ENCODE measurements around the gene NPFF. TPM values are rescaled to one million over a fixed set of nuclear protein-coding genes. Genes with fewer than 3 reads are reported as not detected.

Gene NPFF
- total RNA-seq, 2 donors from 2014 or later, result 1.9 TPM; not detected in 1

GRCh38 chr12:53505555-53506449, 1.5 kb downstream of the NPFF start:
- Mint-ChIP-seq H3K9me3 (no peaks in the 10 kb centered on the region), H3K27me3 (no peaks in the 10 kb centered on the region), H3K4me1 (ENCODE audit: low read depth in 2 of 2) (peaks cover 11 to 13% of the 10 kb centered on the region in 2 donors), H3K27ac (peak overlapping the region in 1 of 2 donors; percentile 22), H3K4me3 (no peak overlapping the region), H3K36me3 (no peaks in the 10 kb centered on the region)
- no peak for ATAC-seq
- DNase-seq (ENCODE audit: low spot score), result no peak

DNA sequence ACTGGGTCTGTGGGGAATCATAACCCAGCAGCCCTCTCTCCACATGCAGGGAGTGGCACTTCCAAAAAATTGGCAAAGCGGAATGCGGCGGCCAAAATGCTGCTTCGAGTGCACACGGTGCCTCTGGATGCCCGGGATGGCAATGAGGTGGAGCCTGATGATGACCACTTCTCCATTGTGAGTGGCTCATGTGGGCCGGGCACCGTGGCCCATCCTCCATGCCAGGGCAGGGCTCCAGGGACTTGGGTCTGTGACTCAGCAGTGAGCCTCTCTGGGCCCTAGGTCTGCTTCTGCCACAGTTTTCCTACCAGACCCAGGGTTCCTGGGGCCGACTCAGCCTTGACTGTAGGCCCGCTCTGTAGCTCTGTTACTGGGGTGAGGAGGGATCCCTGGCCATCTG, 2.2 kb downstream of the NPFF start:
- Mint-ChIP-seq H3K4me1 (ENCODE audit: low read depth in 2 of 2) (peaks cover 14 to 15% of the 10 kb centered on the region in 2 donors), H3K27ac (no peak overlapping the region), H3K9me3 (no peaks in the 10 kb centered on the region), H3K27me3 (no peaks in the 10 kb centered on the region), H3K36me3 (no peaks in the 10 kb centered on the region), H3K4me3 (no peak overlapping the region)
- DNase-seq (ENCODE audit: low spot score) (no peak), ATAC-seq (no peak)

DNA sequence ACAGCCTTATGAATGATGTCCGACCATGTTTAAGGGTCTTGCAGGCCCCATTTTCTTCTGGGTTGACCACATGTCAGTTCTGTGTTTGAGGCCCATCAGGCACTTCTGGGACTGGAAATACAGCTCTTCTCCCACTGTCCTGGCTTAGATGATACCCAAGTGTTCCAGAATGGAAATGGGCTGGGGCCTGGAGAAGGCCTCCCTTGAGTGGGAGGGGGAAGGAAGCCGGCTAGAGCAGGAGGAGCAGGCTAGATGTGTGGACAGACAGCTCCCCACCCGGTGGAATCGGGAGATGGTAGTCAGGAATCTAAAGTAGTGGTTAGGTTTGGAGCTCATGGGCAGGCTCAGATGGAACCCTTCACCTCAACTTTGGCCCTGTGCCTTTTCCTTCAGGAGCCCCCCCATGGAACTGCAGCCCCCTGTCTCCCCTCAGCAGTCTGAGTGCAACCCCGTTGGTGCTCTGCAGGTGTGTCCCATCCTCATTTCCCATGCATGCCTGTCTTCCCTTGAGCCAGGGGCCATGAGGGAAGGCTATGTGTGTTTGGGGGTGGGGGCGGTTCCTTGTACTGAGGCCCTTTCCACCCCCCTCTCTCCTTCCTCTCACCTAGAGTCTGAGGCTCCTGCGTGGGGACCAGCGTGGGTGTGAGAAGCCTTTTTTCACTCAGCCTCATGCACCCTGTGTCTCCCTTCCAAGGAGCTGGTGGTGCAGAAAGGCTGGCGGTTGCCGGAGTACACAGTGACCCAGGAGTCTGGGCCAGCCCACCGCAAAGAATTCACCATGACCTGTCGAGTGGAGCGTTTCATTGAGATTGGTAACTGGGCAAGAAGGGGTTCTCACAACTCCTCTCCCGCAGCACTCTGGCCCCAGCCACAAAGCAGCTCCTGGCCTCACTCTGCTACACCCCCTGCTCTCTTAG, 3.0 kb downstream of the NPFF start:
- no peak for DNase-seq (ENCODE audit: low spot score)
- Mint-ChIP-seq H3K9me3 (no peaks in the 10 kb centered on the region), H3K27me3 (no peaks in the 10 kb centered on the region), H3K36me3 (no peaks in the 10 kb centered on the region), H3K27ac (peak overlapping the region in 1 of 2 donors; percentile 27), H3K4me1 (ENCODE audit: low read depth in 2 of 2) (peaks cover 19 to 20% of the 10 kb centered on the region in 2 donors), H3K4me3 (no peak overlapping the region)
- ATAC-seq, result no peak

DNA sequence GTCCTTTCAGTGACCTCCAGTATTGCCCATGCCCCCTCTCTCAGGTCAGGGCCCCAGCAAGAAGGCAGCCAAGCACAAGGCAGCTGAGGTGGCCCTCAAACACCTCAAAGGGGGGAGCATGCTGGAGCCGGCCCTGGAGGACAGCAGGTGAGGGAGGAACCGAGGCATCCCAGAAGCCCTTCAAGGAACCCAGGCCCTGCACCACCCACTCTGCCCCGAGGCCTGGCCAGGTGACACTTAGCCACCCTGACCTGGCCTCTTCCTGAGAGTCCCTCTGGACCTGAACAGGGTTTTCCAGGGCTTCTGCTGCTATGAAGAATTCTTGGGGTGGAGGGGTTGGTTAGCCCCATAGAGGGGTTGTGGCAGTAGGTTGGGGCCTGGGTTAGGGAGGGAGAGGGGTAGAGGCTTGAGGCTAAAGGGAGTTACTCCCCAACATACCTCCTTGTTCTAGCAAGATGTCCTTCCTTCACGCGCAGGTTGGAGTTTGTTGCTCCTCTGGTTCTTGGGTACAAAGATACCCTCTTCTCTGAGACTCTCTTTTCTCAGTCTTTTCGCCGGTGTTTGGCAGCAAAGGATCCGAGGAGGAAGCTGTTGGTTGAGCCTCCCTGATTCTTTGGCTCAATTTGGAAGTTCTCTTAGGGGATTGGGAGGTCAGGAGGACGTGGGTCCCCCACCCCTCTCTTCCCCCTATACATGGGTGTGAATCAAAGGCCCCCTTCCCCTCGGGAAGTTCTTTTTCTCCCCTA, 4.1 kb downstream of the NPFF start:
- H3K4me3 Mint-ChIP-seq, result no peak overlapping the region
- H3K27ac Mint-ChIP-seq, result peak overlapping the region in 1 of 2 donors; percentile 27
- H3K27me3 Mint-ChIP-seq, result no peaks in the 10 kb centered on the region

GRCh38 chr12:53502331-53502730, 5.0 kb downstream of the NPFF start:
- Mint-ChIP-seq H3K36me3 (no peaks in the 10 kb centered on the region), H3K27ac (peak overlapping the region; percentile 93 to 96), H3K9me3 (no peaks in the 10 kb centered on the region), H3K27me3 (no peaks in the 10 kb centered on the region), H3K4me1 (ENCODE audit: low read depth in 2 of 2) (peaks cover 26 to 31% of the 10 kb centered on the region in 2 donors), H3K4me3 (peak overlapping the region; percentile 98)
- no peak for DNase-seq (ENCODE audit: low spot score)
- no peak for ATAC-seq

More for the DNA sequence above, 4.1 kb downstream of the NPFF start:
- DNase-seq (ENCODE audit: low spot score) (no peak), ATAC-seq (no peak)
- Mint-ChIP-seq H3K36me3 (no peaks in the 10 kb centered on the region), H3K9me3 (no peaks in the 10 kb centered on the region), H3K4me1 (ENCODE audit: low read depth in 2 of 2) (peaks cover 23 to 26% of the 10 kb centered on the region in 2 donors)

DNA sequence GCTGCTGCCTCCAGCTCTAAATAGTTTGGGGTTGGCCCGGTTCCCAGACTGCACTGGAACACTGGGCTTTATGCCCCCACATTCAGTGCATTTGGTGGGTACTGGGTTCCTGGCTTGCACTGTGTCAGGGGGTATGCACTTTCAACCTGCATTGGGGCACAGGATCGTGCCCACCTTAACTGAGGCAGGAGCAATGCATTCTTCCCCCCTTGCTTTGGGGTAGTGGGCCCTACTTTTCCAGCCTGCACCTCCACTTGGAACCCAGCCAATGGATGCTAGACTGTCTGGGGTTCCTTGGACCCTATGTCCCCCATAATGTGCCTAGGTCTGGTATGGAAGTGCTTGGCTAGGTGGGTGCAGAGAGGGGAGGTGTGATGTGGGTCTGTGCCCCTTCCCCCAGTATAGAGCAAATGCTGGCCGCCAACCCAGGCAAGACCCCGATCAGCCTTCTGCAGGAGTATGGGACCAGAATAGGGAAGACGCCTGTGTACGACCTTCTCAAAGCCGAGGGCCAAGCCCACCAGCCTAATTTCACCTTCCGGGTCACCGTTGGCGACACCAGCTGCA, 5.6 kb downstream of the NPFF start:
- Mint-ChIP-seq H3K27ac (peak overlapping the region; percentile 93 to 96), H3K36me3 (no peaks in the 10 kb centered on the region), H3K9me3 (no peaks in the 10 kb centered on the region), H3K4me1 (ENCODE audit: low read depth in 2 of 2) (peaks cover 26 to 33% of the 10 kb centered on the region in 2 donors), H3K4me3 (peak overlapping the region; percentile 98), H3K27me3 (no peaks in the 10 kb centered on the region)
- ATAC-seq (no peak), DNase-seq (ENCODE audit: low spot score) (no peak)

- Mint-ChIP-seq H3K27me3 (no peaks in the 10 kb centered on the region), H3K4me1 (ENCODE audit: low read depth in 2 of 2) (peaks cover 26 to 33% of the 10 kb centered on the region in 2 donors), H3K27ac (peak within 1 kb of the TSS; percentile 93 to 96), H3K9me3 (no peaks in the 10 kb centered on the region), H3K4me3 (peak within 1 kb of the TSS; percentile 98), H3K36me3 (no peaks in the 10 kb centered on the region)
- ATAC-seq (peak; percentile 88 to 91), DNase-seq (ENCODE audit: low spot score) (peak; percentile 97)
Measured at GRCh38 chr12:53500776-53501614, 6.3 kb downstream of the NPFF start, which contains the start of gene TARBP2. Gene TARBP2 (plus strand): TSS chr12:53501283. CDS start chr12:53501409, 126 bp downstream.

GRCh38 chr12:53500142-53500775, 7.0 kb downstream of the NPFF start:
- Mint-ChIP-seq H3K4me3 (peak overlapping the region; percentile 98), H3K36me3 (no peaks in the 10 kb centered on the region), H3K9me3 (no peaks in the 10 kb centered on the region), H3K4me1 (ENCODE audit: low read depth in 2 of 2) (peaks cover 29 to 33% of the 10 kb centered on the region in 2 donors), H3K27me3 (no peaks in the 10 kb centered on the region), H3K27ac (peak overlapping the region; percentile 93 to 96)
- DNase-seq (ENCODE audit: low spot score), result no peak
- no peak for ATAC-seq

GRCh38 chr12:53499266-53500141, 7.8 kb downstream of the NPFF start, which contains the start of gene MAP3K12:
Gene MAP3K12 (minus strand): TSS chr12:53499458. CDS start chr12:53487391, 12,067 bp downstream.
- H3K36me3 Mint-ChIP-seq, result no peaks in the 10 kb centered on the region
- no peaks in the 10 kb centered on the region for H3K27me3 Mint-ChIP-seq
- no peak for ATAC-seq
- peak within 1 kb of the TSS; percentile 98 for H3K4me3 Mint-ChIP-seq
- peak; percentile 81 for DNase-seq (ENCODE audit: low spot score)
- H3K4me1 Mint-ChIP-seq (ENCODE audit: low read depth in 2 of 2), result peaks cover 26 to 33% of the 10 kb centered on the region in 2 donors
- peak within 1 kb of the TSS; percentile 93 to 96 for H3K27ac Mint-ChIP-seq
- H3K9me3 Mint-ChIP-seq, result no peaks in the 10 kb centered on the region

- Mint-ChIP-seq H3K9me3 (no peaks in the 10 kb centered on the region), H3K36me3 (no peaks in the 10 kb centered on the region), H3K27ac (peak overlapping the region; percentile 93 to 96), H3K27me3 (no peaks in the 10 kb centered on the region), H3K4me3 (peak overlapping the region; percentile 98), H3K4me1 (ENCODE audit: low read depth in 2 of 2) (peaks cover 36 to 43% of the 10 kb centered on the region in 2 donors)
- ATAC-seq (no peak), DNase-seq (ENCODE audit: low spot score) (no peak)
Measured at GRCh38 chr12:53498235-53498630, 9.1 kb downstream of the NPFF start.

- Mint-ChIP-seq H3K4me1 (ENCODE audit: low read depth in 2 of 2) (peaks cover 40 to 46% of the 10 kb centered on the region in 2 donors), H3K36me3 (no peaks in the 10 kb centered on the region), H3K27ac (peak overlapping the region in 1 of 2 donors; percentile 63), H3K9me3 (no peaks in the 10 kb centered on the region), H3K4me3 (peak overlapping the region; percentile 98), H3K27me3 (no peaks in the 10 kb centered on the region)
- ATAC-seq (no peak), DNase-seq (ENCODE audit: low spot score) (no peak)
Measured at GRCh38 chr12:53497461-53497860, 9.8 kb downstream of the NPFF start.

All from natural killer cell treated with Interleukin-12 subunit alpha and Interleukin-12 subunit beta and Interleukin-15 and Interleukin-18, amount 100 ng/mL, for 72 hours (primary cell).